Measurements from ENCODE around the gene CHRM5.

CHRM5 gene

GRCh38 chr15:34102175-34102925 lies 134.1 kb downstream of the CHRM5 start:
- no peak for DNase-seq

GRCh38 chr15:34106423-34106822 lies 138.1 kb downstream of the CHRM5 start:
- no peak for DNase-seq

- DNase-seq: no peak
These were observed 139.0 kb downstream of the CHRM5 start for GRCh38 chr15:34107315-34107714.

- DNase-seq: peak; percentile 41
These were observed 141.7 kb downstream of the CHRM5 start for GRCh38 chr15:34109797-34110663.

- no peak for DNase-seq
These were observed 143.2 kb downstream of the CHRM5 start for GRCh38 chr15:34111488-34111887.

GRCh38 chr15:34114215-34114614 lies 145.9 kb downstream of the CHRM5 start:
- DNase-seq: no peak

- DNase-seq: no peak
These were observed 146.4 kb downstream of the CHRM5 start for GRCh38 chr15:34114739-34115138.

GRCh38 chr15:34116620-34117019 lies 148.3 kb downstream of the CHRM5 start:
- DNase-seq: no peak

Data from CD4-positive, alpha-beta T cell treated with Interleukin-17A for 1 hour (primary cell).